GM18861 (cell line): Measurements from ENCODE around the gene POPDC2.
"Not testable (repeated sequence)": the region's sequence is repeated elsewhere in the genome, so short reads cannot be mapped to it uniquely, and the experiment has no call there.

Source experiments
- ATAC-seq: cut with Tn5 transposase; IDR thresholded peaks from one replicate; pipeline ENCODE4 v1.9.1; 2021; ENCODE audit not compliant: unreplicated experiment

POPDC2 gene

DNA sequence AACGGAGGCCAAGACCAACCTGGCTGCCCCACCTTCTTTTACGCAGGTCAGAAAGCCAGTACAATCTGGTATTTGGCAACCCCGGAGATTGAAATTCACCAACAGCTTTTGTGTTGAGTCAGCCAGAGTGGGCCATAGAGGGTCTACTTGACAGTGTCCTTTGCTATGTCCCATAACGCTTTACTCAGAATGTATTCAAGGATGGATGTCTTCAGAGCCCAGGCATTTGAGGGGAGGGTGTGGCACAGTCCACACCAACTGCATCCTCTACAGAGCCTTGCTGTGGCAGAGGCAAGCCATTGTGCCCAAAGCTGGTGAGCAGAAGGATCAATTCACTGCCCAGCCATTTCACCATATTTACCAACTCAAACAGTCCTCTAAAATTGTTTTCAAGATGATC, 44.3 kb downstream of the POPDC2 start:
- no peak for ATAC-seq

DNA sequence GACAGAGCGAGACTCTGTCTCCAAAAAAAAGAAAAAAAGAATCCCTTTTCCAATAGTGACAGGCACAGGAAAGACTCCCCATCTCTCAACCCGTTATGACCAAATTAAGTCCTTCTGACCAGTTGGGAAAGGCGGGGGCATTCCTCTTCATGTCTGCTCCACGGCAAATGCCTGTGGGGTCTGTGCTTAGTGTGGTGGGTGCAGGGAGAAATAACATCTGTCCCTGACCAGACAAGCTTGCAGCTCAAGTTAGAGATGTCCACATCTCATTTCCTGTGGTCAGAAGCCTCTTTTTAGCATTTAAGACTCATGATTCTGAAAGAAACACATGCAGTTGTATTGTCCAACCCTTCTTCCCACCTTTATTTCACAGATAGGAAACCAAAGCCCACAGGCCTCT, 46.5 kb downstream of the POPDC2 start:
- ATAC-seq, result no peak

DNA sequence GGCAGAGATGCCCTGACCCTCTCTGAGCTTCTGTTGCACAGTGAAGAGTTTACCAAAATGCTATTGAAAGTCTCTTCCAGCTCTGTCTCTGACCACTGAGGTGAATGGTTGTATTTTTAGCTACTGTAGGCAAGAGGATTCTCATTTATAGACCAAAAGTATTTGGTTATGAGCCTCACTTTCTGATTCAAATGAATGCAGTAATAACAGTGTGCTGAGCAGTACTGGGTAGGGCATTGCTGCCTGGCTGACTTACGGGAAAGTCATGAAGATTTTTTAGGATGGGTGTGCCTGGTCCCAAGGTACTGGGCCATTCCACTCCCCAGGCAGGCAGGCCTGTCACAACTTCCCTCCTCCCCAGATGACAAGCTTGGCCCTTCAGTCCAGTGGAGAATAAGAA, 47.2 kb downstream of the POPDC2 start:
- ATAC-seq, result no peak

DNA sequence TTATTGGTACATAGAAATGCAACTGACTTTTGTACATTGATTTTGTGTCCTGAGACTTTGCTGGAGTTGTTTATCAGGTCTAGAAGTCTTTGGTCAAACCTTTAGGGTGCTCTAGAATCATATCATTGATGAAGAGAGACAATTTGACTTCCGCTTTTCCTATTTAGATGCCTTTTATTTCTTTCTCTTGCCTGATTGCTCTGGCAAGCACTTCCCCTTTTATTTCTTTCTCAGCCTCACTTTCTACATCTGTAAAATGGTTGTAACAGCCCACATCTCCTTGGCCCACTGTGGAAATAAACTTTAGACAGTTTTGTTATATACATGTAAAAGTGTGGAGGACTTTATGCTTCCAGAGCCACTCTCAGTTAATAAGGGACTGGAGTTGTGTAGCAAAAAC, 48.7 kb downstream of the POPDC2 start:
- ATAC-seq, result no peak

DNA sequence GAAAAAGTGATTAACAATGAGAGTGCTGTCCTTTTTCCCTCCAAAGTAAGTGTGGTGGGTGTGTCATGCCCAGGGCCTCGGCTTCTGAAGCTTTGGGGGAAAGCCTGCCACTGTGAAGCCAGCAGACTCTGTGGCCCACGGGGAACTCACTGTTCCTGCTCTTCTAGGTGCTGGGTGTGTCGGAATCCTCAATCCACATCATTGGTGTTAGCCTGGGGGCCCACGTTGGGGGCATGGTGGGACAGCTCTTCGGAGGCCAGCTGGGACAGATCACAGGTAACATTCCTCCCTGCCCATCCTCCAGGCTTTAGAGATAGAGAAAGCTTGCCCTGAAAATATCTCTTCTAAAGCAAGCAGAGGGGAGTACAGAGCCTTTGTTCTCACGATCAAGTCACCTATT, 51.1 kb downstream of the POPDC2 start:
- no peak for ATAC-seq

DNA sequence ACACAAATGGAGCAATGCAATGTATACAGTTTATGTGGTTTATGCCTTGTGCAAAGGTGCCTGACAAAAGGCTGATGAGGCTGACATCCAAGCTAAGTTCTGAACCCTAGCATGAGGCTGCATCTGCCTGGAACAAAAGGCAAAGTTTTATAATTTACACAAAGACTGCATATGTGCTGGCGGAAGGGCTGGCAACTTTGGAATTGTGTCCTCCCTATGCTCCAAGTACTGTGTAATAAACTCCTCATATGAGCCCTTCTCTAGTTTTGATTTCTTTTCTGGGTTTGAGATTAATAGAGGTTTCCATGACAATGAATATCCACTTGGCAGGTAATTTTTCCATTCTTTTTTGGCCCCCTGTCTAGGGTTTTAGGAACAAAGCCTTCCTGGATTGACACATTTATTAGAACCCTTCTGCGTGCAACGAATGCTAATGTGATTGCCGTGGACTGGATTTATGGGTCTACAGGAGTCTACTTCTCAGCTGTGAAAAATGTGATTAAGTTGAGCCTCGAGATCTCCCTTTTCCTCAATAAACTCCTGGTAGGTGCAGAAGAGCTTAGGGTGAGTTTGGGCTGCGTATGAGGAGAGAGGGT, 51.9 kb downstream of the POPDC2 start:
- no peak for ATAC-seq

DNA sequence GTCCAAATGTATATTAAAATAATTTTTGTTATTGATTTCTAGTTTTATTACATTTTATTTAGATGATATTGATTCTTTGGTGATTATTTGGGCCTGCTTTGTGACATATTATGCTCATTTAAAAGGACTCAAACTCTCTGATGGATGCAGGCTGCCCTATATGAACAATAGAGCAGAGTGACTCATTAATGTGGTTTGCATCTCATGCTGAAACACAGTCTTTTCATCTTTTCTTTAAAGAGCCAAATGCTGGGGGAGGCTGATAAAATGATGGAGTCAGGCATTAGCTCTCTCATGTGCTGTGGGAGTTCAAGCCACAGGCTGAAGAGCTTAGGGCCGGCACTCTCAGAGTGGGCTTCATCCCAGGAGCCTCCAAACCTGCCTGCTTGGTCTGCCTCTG, 55.5 kb downstream of the POPDC2 start:
- no peak for ATAC-seq

DNA sequence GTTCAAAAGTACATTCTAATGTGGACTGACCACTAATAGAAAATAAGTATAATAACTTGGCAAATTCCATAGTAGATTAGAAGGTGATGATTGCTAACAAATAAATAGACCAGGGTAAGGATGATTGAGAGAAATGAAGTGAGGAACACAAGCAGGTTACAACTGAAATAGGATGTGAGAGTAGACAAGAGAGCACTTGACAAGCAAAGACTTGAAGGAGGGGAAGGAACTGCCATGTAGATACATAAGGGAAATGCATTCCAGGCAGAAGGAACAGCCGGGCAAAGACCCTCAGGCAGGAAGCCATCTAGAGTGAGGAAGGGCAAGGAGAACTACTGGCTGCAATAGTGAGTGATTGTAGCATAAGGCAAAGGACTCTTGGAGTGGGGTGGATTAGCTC, 57.7 kb downstream of the POPDC2 start:
- ATAC-seq, result no peak

DNA sequence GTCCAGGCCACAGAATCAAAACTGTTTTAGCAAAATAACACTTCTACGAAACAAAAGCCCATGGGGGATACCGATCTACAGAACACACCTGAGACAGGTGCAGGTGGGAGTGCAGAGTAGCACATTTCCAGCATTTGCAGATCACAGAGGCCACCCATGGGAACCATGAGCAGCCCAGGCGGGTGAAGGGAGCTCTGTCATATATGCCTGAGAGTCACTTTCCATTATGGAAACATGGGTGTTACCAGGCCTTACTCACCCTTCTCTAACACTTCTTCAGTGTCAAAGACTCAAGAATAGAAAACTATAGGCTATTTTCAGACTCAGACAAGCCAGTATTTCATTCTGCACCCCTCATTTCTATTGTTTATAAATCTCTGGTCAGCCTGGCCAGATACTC, 59.2 kb downstream of the POPDC2 start:
- no peak for ATAC-seq

DNA sequence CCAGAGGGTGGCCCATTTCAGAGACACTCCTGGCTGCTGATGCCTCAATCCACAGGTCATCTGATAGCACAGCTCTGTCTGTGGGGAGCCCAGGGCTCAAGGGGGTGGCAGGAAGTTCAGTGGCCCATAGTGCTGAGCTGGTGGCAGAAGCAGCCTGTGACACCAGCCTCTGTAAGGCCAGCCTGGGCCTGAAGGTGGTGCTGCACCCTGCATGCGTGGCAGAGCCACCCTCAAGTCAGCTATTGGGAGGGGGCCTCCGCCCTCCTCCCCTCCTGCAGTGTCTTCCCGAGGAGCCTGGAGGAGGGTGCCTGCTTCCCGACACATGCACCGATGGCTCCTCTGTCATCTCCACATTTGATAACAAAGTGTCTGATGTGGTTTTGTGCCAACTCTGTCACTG, 59.7 kb downstream of the POPDC2 start:
- ATAC-seq, result peak; percentile 63

DNA sequence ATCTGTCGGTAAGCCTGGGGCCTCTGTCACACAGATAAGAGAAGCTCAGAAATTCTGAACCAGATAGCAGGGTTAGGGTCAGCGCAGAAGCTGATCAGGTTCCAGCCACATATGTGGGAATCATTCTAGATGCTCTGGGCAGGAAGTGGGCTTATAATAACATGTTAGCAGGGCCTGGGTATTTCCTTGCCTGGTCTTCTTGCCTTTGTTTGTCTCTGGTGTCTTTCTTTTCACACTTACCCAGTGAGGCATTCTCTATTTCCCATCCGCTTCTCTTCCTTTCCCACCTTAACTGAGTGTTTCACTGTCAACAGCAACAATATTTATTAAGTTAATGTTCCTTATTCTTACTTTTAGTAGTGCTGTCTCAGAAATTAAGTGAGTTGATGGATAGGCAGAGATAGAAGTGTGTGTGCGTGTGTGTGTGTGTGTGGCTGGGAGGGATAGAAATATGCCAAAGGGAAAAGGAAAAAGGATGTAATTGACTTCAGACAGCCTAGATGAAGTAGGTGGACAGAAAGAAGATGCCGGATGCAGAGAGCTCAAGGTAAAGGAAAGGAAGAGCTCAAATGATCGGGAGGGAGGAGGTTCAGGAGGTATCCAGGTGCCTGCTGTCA, 60.7 kb downstream of the POPDC2 start:
- ATAC-seq, result no peak

DNA sequence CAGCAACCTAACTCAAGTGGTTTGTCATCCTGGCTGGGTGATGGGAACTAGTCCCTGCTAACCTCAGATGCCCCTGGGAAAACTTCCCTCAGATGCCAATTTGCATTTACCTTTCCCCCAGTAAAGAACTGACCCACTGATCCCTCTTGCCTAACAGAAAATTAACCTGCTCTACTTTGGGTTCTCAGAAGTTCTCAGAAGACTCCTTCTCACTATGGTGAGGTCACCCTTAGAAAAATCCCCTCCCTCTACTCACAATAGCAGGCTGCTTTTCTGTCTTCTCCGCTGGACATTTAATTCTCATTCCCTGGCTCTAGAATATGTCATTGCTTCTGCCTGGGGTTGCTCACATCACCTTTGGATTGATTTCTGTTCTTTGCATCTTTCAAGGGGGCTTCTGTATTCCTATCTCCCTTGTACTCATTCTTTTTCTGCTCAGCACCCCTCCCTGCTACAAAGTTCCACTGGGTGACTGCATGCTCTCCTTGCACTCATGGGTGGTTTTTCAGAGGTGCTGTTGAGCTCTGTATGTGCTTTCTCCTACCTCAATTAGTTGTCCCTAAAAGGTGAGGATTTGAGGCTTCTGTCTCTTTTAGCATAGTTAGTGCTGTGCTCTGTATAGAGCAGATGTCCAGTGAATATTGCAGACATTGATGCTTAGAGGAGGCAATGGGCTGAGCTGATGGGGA, 61.8 kb downstream of the POPDC2 start:
- ATAC-seq, result peak; percentile 44

DNA sequence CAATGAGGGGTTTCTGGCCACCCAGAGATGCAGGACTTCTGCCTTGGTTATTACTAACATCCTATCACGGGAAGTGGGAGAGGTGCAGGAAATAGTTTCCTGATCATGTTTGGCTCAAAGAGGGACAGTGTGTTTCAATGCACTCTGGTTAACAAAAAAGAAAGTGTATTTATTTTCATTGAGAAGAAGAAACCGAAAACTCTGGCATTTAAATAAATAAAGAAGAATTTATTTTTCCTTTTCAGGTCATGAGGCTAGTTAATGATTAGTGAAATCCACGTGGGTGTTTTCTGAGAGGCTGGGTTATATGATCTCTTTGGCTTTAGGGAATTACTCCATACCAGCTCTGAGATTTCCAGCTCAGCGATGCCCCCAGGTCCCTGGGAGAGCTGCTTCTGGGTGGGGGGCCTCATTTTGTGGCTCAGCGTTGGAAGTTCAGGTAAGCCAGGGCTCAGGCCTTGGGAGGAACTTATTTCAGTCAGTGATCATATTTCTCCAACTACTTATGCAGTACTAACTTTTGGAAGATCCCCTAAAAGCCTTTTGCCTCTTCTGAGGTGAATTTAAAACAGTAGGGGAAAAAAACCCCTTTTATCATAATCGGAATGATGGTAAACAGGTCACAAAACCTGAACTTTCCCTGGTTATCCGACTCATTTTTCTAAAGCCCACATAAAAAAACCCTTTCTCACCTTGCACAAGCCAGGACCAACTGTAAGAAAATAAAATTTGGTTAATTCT, 62.7 kb downstream of the POPDC2 start, which contains the start of gene PLA1A:
Gene PLA1A, plus strand, starts transcription at position 338 of the 741 bp plus-strand sequence. Its CDS starts 29 bp downstream, at position 367.
- peak; percentile 8 for ATAC-seq

DNA sequence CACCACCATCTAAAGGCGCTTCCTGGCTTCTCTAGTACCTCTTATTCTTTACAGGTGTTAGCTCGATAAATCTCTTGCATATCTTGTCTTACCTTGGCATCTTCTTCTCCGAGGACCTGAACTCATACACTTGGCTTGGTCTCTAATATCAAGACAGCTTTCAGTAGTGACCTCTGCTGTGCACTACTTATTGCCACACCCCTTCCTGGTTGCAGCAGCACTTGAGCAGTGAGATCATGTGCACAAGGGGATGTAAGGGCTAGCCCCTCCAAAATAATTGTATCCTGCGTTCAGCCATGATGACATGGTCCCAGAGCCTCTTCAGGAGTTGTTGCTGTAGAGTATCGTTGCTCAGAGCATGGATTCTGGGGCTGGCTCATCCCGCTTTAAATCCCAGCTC, 64.0 kb downstream of the POPDC2 start:
- ATAC-seq, result no peak

DNA sequence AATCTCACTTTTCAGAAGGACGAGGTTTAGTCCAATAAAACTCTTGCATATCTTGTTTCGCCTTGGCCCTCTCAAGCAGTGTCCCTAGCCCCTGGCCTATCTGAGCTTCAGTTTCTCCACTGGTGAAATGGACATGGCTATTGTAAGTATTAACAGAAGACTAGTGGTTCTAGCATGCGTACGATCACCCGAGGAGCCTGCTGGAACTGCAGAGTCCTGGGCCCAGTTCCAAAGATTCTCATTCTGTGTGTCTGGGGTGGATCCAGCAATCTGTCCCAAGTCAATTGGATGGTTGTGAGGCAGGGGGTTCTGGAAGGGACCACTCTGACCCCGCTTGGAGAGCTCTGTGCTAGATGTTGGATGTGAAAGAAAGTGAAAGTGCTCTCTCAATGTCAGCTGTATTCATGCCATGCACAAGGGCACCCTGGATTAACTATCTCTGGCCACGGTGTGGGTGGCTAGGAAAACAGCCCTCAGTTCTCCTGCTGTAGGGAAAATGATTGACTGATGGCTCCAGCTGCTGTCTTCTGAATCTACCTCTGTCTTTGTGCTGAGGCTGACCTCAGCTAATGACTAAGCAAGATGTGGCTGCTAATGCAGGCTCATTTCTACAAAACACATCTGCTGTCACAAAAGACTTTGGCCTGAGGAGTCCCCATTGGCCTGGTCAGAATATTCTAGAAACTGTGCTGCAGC, 64.6 kb downstream of the POPDC2 start:
- ATAC-seq, result no peak

DNA sequence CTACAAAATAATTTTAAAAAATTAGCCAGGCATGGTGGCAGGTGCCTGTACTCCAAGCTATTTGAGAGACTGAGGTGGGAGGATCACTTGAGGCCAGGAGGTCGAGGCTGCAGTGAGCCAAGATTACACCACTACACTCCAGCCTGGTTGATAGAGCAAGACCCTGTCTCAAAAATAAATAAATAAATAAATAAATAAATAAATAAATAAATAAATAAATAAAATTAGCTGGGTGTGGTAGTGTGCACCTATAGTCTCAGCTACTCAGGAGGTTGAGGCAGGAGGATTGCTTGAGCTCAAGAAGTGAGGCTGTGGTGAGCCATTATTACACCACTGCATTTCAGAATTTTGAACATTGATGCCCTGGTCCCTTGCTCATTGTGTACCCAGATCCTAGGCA, 65.5 kb downstream of the POPDC2 start:
- not testable (repeated sequence) for ATAC-seq

DNA sequence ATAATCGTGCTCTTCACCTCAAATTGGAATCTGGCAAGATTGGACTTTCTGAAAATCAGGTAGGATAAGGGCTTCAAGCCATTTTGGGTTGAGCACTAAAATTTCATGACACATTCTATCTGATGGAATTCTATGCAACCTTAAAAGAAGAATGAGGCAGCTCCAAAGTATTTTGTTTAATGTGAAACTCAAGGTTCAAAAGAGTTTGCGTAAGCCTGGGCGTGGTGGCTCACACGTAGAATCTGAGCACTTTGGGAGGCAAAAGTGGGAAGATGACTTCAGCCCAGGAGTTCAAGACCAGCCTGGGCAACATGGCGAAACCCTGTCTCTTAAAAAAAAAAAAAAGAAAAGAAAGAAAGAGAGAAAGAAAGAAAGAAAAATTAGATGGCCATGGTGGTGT, 66.3 kb downstream of the POPDC2 start:
- ATAC-seq, result no peak

DNA sequence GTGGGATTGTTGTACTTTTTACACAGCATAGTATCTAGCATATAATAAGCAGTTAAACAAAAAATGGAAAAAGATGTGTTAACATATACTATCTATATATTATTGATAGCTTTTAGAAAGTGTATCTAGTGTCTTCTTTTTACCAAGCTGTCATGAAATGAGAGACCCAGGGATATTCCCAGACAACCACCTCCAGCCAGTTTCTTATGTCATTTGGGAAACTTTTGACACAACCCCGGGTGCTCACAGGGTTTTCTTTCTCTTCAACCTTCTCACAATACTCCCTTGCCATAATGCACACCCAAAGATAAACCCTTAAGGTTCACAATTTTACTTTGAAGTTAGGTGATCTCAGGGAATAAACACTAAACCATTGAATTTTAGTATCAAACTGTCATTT, 67.5 kb downstream of the POPDC2 start:
- no peak for ATAC-seq
